WTC11 (cell line): ENCODE results near the gene CDH13. TPM values are rescaled to one million over a fixed set of nuclear protein-coding genes. Genes with fewer than 3 reads are reported as not detected.

Source experiments
- ATAC-seq: fragments of 200-7000 bp; cut with Tn5 transposase; 2 replicates; pipeline ENCODE4 v1.10.0; 2021; ENCODE audit warnings: mild to moderate bottlenecking, moderate library complexity
- CTCF ChIA-PET: fragments of 300-600 bp; sonication (Branson Sonifier 250); formaldehyde crosslinking; loops from one replicate; lab custom pipeline; 2021; ENCODE audit warnings: antibody characterized with exemption; lab: Charles Lee
- POLR2A ChIA-PET: fragments of 350-600 bp; sonication (Branson Sonifier 250); formaldehyde crosslinking; loops from one replicate; lab custom pipeline; 2021; ENCODE audit warnings: antibody characterized with exemption; lab: Charles Lee
- DNase-seq: peaks from one replicate; pipeline ENCODE4 v3.0.0; 2021; ENCODE audit warnings: low spot score
- H3K27ac Mint-ChIP-seq: 2 replicates; pipeline ENCODE4 v1.8.0; 2021; ENCODE audit warnings: mixed read lengths
- H3K27me3 Mint-ChIP-seq: 2 replicates; pipeline ENCODE4 v1.8.0; 2021; ENCODE audit warnings: low read depth, mild to moderate bottlenecking, moderate library complexity, mixed read lengths
- H3K36me3 Mint-ChIP-seq: 2 replicates; pipeline ENCODE4 v1.8.0; 2021; ENCODE audit warnings: mixed read lengths
- H3K4me1 Mint-ChIP-seq: 2 replicates; pipeline ENCODE4 v1.8.0; 2022; ENCODE audit warnings: mixed read lengths
- H3K4me3 Mint-ChIP-seq: 2 replicates; pipeline ENCODE4 v1.8.0; 2021; ENCODE audit warnings: mild to moderate bottlenecking, moderate library complexity, mixed read lengths
- H3K9me3 Mint-ChIP-seq: 2 replicates; pipeline ENCODE4 v1.8.0; 2021; ENCODE audit warnings: mixed read lengths
- ATF3 ChIP-seq: sonication (generic); formaldehyde crosslinking; conservative IDR thresholded peaks from 2 replicates; pipeline ENCODE4 v1.8.1; 2022; ENCODE audit warnings: mild to moderate bottlenecking, missing genetic modification reagents
- CTCF ChIP-seq: fragments of 200-600 bp; IDR thresholded peaks from 2 replicates; pipeline ENCODE4 v1.8.0; 2022; ENCODE audit warnings: antibody characterized with exemption
- E2F1 ChIP-seq: sonication (generic); formaldehyde crosslinking; IDR thresholded peaks from 2 replicates; pipeline ENCODE4 v1.8.0; 2022; ENCODE audit warnings: mild to moderate bottlenecking, missing genetic modification reagents
- E2F4 ChIP-seq: sonication (generic); formaldehyde crosslinking; IDR thresholded peaks from 2 replicates; pipeline ENCODE4 v1.8.1; 2022; ENCODE audit warnings: low read depth, mild to moderate bottlenecking, moderate library complexity, missing genetic modification reagents, borderline replicate concordance
- HMGA2 ChIP-seq: fragments of 250-450 bp; sonication (Bioruptor Pico); IDR thresholded peaks from 2 replicates; pipeline ENCODE4 v1.4.0; 2021; ENCODE audit warnings: mild to moderate bottlenecking, moderate library complexity
- IRF2 ChIP-seq: sonication (generic); formaldehyde crosslinking; IDR thresholded peaks from 2 replicates; pipeline ENCODE4 v1.8.0; 2022; ENCODE audit warnings: low read depth, missing genetic modification reagents, borderline replicate concordance
- JUN ChIP-seq: sonication (generic); formaldehyde crosslinking; IDR thresholded peaks from 2 replicates; pipeline ENCODE4 v1.8.0; 2023; ENCODE audit warnings: mild to moderate bottlenecking, missing genetic modification reagents
- KAT7 ChIP-seq: sonication (generic); formaldehyde crosslinking; IDR thresholded peaks from 2 replicates; pipeline ENCODE4 v1.8.1; 2023; ENCODE audit warnings: missing genetic modification reagents, mild to moderate bottlenecking, borderline replicate concordance
- MLX ChIP-seq: sonication (generic); formaldehyde crosslinking; IDR thresholded peaks from 2 replicates; pipeline ENCODE4 v1.8.1; 2023; ENCODE audit warnings: mild to moderate bottlenecking, missing genetic modification reagents, moderate library complexity
- PRRX2 ChIP-seq: fragments of 250-450 bp; sonication (Bioruptor Pico); IDR thresholded peaks from 2 replicates; pipeline ENCODE4 v1.8.0; 2021; ENCODE audit warnings: mild to moderate bottlenecking
- SMAD4 ChIP-seq: sonication (generic); formaldehyde crosslinking; IDR thresholded peaks from 2 replicates; pipeline ENCODE4 v1.8.0; 2022; ENCODE audit warnings: mild to moderate bottlenecking, missing genetic modification reagents
- SOX15 ChIP-seq: fragments of 250-450 bp; sonication (Bioruptor Pico); IDR thresholded peaks from 2 replicates; pipeline ENCODE4 v1.9.0; 2021; ENCODE audit warnings: mild to moderate bottlenecking
- STAT6 ChIP-seq: sonication (generic); formaldehyde crosslinking; conservative IDR thresholded peaks from 2 replicates; pipeline ENCODE4 v1.8.1; 2023; ENCODE audit warnings: mild to moderate bottlenecking, low read depth, missing genetic modification reagents, moderate library complexity
- TEAD4 ChIP-seq: sonication (generic); formaldehyde crosslinking; IDR thresholded peaks from 2 replicates; pipeline ENCODE4 v1.8.0; 2022; ENCODE audit warnings: mild to moderate bottlenecking, missing genetic modification reagents
- ZBTB21 ChIP-seq: sonication (generic); formaldehyde crosslinking; IDR thresholded peaks from 2 replicates; pipeline ENCODE4 v1.8.1; 2023; ENCODE audit warnings: mild to moderate bottlenecking, missing genetic modification reagents, borderline replicate concordance
- ZBTB43 ChIP-seq: sonication (generic); formaldehyde crosslinking; IDR thresholded peaks from 2 replicates; pipeline ENCODE4 v1.8.1; 2023; ENCODE audit warnings: mild to moderate bottlenecking, missing genetic modification reagents
- ZNF138 ChIP-seq: sonication (generic); formaldehyde crosslinking; conservative IDR thresholded peaks from 2 replicates; pipeline ENCODE4 v1.8.1; 2022; ENCODE audit warnings: mild to moderate bottlenecking, moderate library complexity, missing genetic modification reagents
- ZNF532 ChIP-seq: fragments of 250-450 bp; sonication (Bioruptor Pico); IDR thresholded peaks from 2 replicates; pipeline ENCODE4 v1.9.0; 2021; ENCODE audit warnings: mild to moderate bottlenecking, borderline replicate concordance
- total RNA-seq: library from RNA; stranded (reverse); gene quantifications from 3 replicates; pipeline ENCODE4 v1.2.3, GENCODE V29; 2021

CDH13 gene
- total RNA-seq, 1 experiment from 2014 or later = 0.81 TPM

- TF ChIP-seq ZBTB43 (no peak), E2F1 (CRISPR knock-in tag) (no peak), KAT7 (CRISPR knock-in tag) (no peak), MLX (CRISPR knock-in tag) (no peak)
These were observed 259.4 kb downstream of the CDH13 start (continued) for GRCh38 chr16:82886146-82886545.

GRCh38 chr16:82888591-82889001 lies 261.8 kb downstream of the CDH13 start:
- POLR2A ChIA-PET = no interaction called here
- no peak overlapping the region for H3K27ac Mint-ChIP-seq
- CTCF ChIA-PET = interaction anchor here (0.9 kb wide), 1 partner anchor 257 kb away, joined by 3 read pairs; no protein-coding TSS in a partner anchor
- TF ChIP-seq IRF2 (no peak), ZNF138 (CRISPR knock-in tag) (no peak), SOX15 (CRISPR knock-in tag) (no peak), E2F1 (CRISPR knock-in tag) (no peak), PRRX2 (CRISPR knock-in tag) (no peak), ZBTB21 (CRISPR knock-in tag) (no peak)
- no peaks in the 10 kb centered on the region for H3K27me3 Mint-ChIP-seq
- no peak for ATAC-seq
- no peaks in the 10 kb centered on the region for H3K36me3 Mint-ChIP-seq
- no peak for DNase-seq
- H3K4me3 Mint-ChIP-seq = no peak overlapping the region
- no peaks in the 10 kb centered on the region for H3K9me3 Mint-ChIP-seq
- H3K4me1 Mint-ChIP-seq = peaks cover 24% of the 10 kb centered on the region

GRCh38 chr16:82891424-82891823 lies 264.7 kb downstream of the CDH13 start:
- ChIA-PET POLR2A (no interaction called here), CTCF (no interaction called here)
- no peak for ATAC-seq
- DNase-seq = no peak
- Mint-ChIP-seq H3K9me3 (no peaks in the 10 kb centered on the region), H3K36me3 (no peaks in the 10 kb centered on the region), H3K27ac (no peak overlapping the region), H3K4me3 (no peak overlapping the region), H3K4me1 (peaks cover 24% of the 10 kb centered on the region), H3K27me3 (no peaks in the 10 kb centered on the region)
- TF ChIP-seq E2F4 (CRISPR knock-in tag) = no peak
- TF ChIP-seq ATF3 (CRISPR knock-in tag) = no peak
- TF ChIP-seq JUN (CRISPR knock-in tag) = no peak
- TF ChIP-seq SMAD4 (CRISPR knock-in tag) = no peak
- no peak for TF ChIP-seq TEAD4 (CRISPR knock-in tag)
- no peak for TF ChIP-seq CTCF
- TF ChIP-seq ZNF532 = no peak
- no peak for TF ChIP-seq STAT6 (CRISPR knock-in tag)
- no peak for TF ChIP-seq HMGA2 (CRISPR knock-in tag)
